ENCODE results near the gene AGPAT3. TPM values are rescaled to one million over a fixed set of nuclear protein-coding genes. Genes with fewer than 3 reads are reported as not detected.

The AGPAT3 gene
- total and polyA plus RNA-seq, 2 donors (not counting 1 experiment from before 2014, with no cell fraction given), result 29.4 to 44.9 TPM

GRCh38 chr21:43832158-43832550 is 32.9 kb upstream of the AGPAT3 start:
- Histone ChIP-seq H3K27ac (ENCODE audit: insufficient read depth, low read length) (no peak overlapping the region), H3K9ac (ENCODE audit: insufficient read depth, low read length) (no peak overlapping the region), H3K79me2 (ENCODE audit: control insufficient read depth, insufficient read depth, low read length) (no peaks in the 10 kb centered on the region), H3K9me3 (ENCODE audit: control insufficient read depth, insufficient read depth, low read depth, low read length) (no peaks in the 10 kb centered on the region), H3K36me3 (ENCODE audit: control insufficient read depth, insufficient read depth, low read length) (no peaks in the 10 kb centered on the region), H3K4me1 (ENCODE audit: control insufficient read depth, extremely low read depth, insufficient read depth, low read length) (no peaks in the 10 kb centered on the region), H3K4me2 (ENCODE audit: extremely low read depth, insufficient read depth, low read length) (no peak overlapping the region), H3K27me3 (ENCODE audit: control insufficient read depth, insufficient read depth, low read length) (peaks cover 2% of the 10 kb centered on the region), H2AFZ (ENCODE audit: low read length) (no peak overlapping the region), H4K20me1 (ENCODE audit: control insufficient read depth, extremely low read depth, insufficient read depth, low read length) (no peaks in the 10 kb centered on the region), H3K4me3 (replicated peaks in 1 of 4; ENCODE audit: control extremely low read depth in 1 of 4, insufficient read depth in 1 of 4, low read depth in 3 of 4, low read length in 4 of 4) (no peak overlapping the region)
- no peak for DNase-seq (ENCODE audit: low read depth in 2 of 2)
- TF ChIP-seq EZH2 (IDR thresholded peaks at IDR 0.05; ENCODE audit: low read length, missing control alignments), result no peak
- TF ChIP-seq CTCF (conservative IDR thresholded peaks at IDR 0.05 in 1 of 2, IDR thresholded peaks at IDR 0.05 in 1 of 2; ENCODE audit: low read depth in 1 of 2, low read length in 2 of 2), result no peak

- H3K79me2 ChIP-seq (ENCODE audit: control insufficient read depth, insufficient read depth, low read length), result no peaks in the 10 kb centered on the region
- TF ChIP-seq EZH2 (IDR thresholded peaks at IDR 0.05; ENCODE audit: low read length, missing control alignments) (no peak), CTCF (conservative IDR thresholded peaks at IDR 0.05 in 1 of 2, IDR thresholded peaks at IDR 0.05 in 1 of 2; ENCODE audit: low read depth in 1 of 2, low read length in 2 of 2) (no peak)
- DNase-seq (ENCODE audit: low read depth in 2 of 2), result no peak
- H3K4me1 ChIP-seq (ENCODE audit: control insufficient read depth, extremely low read depth, insufficient read depth, low read length), result no peaks in the 10 kb centered on the region
- no peaks in the 10 kb centered on the region for H4K20me1 ChIP-seq (ENCODE audit: control insufficient read depth, extremely low read depth, insufficient read depth, low read length)
- H2AFZ ChIP-seq (ENCODE audit: low read length), result no peak overlapping the region
- H3K9ac ChIP-seq (ENCODE audit: insufficient read depth, low read length), result no peak overlapping the region
- H3K27me3 ChIP-seq (ENCODE audit: control insufficient read depth, insufficient read depth, low read length), result peaks cover 2% of the 10 kb centered on the region
- no peak overlapping the region for H3K27ac ChIP-seq (ENCODE audit: insufficient read depth, low read length)
- H3K4me2 ChIP-seq (ENCODE audit: extremely low read depth, insufficient read depth, low read length), result no peak overlapping the region
- no peaks in the 10 kb centered on the region for H3K9me3 ChIP-seq (ENCODE audit: control insufficient read depth, insufficient read depth, low read depth, low read length)
- H3K36me3 ChIP-seq (ENCODE audit: control insufficient read depth, insufficient read depth, low read length), result no peaks in the 10 kb centered on the region
- no peak overlapping the region for H3K4me3 ChIP-seq (replicated peaks in 1 of 4; ENCODE audit: control extremely low read depth in 1 of 4, insufficient read depth in 1 of 4, low read depth in 3 of 4, low read length in 4 of 4)
Measured at GRCh38 chr21:43832648-43833047, 32.4 kb upstream of the AGPAT3 start.

- DNase-seq (ENCODE audit: low read depth in 2 of 2), result no peak
- Histone ChIP-seq H4K20me1 (ENCODE audit: control insufficient read depth, extremely low read depth, insufficient read depth, low read length) (no peaks in the 10 kb centered on the region), H3K4me2 (ENCODE audit: extremely low read depth, insufficient read depth, low read length) (no peak overlapping the region), H3K27me3 (ENCODE audit: control insufficient read depth, insufficient read depth, low read length) (peaks cover 2% of the 10 kb centered on the region), H2AFZ (ENCODE audit: low read length) (no peak overlapping the region), H3K27ac (ENCODE audit: insufficient read depth, low read length) (no peak overlapping the region), H3K4me3 (replicated peaks in 1 of 4; ENCODE audit: control extremely low read depth in 1 of 4, insufficient read depth in 1 of 4, low read depth in 3 of 4, low read length in 4 of 4) (no peak overlapping the region), H3K9me3 (ENCODE audit: control insufficient read depth, insufficient read depth, low read depth, low read length) (no peaks in the 10 kb centered on the region), H3K79me2 (ENCODE audit: control insufficient read depth, insufficient read depth, low read length) (no peaks in the 10 kb centered on the region), H3K9ac (ENCODE audit: insufficient read depth, low read length) (no peak overlapping the region), H3K36me3 (ENCODE audit: control insufficient read depth, insufficient read depth, low read length) (no peaks in the 10 kb centered on the region), H3K4me1 (ENCODE audit: control insufficient read depth, extremely low read depth, insufficient read depth, low read length) (no peaks in the 10 kb centered on the region)
- TF ChIP-seq EZH2 (IDR thresholded peaks at IDR 0.05; ENCODE audit: low read length, missing control alignments) (no peak), CTCF (conservative IDR thresholded peaks at IDR 0.05 in 1 of 2, IDR thresholded peaks at IDR 0.05 in 1 of 2; ENCODE audit: low read depth in 1 of 2, low read length in 2 of 2) (no peak)
Measured at GRCh38 chr21:43834146-43834905, 30.7 kb upstream of the AGPAT3 start.
